GM12878 (cell line): Measurements from ENCODE around the gene SLC35E2B. TPM values are rescaled to one million over a fixed set of nuclear protein-coding genes. Genes with fewer than 3 reads are reported as not detected.
"Not testable (repeated sequence)": the region's sequence is repeated elsewhere in the genome, so short reads cannot be mapped to it uniquely, and the experiment has no call there.

ENCODE experiments used
- ATAC-seq: fragments of 200-7000 bp; cut with Tn5 transposase; 3 replicates; pipeline ENCODE4 v1.9.1; 2020; ENCODE audit warnings: mild to moderate bottlenecking, moderate library complexity
- BruUV-seq: library from RNA; stranded (reverse); fragments of 400-500 nt; replicated peaks from 2 replicates; lab custom pipeline; 2021; lab: Mats Ljungman, UMichigan
- CTCF ChIA-PET: fragments of 300-600 bp; sonication (Branson Sonifier 250); formaldehyde crosslinking; extraction: SDS; loops from one replicate; lab custom pipeline; 2021; ENCODE audit warnings: inconsistent platforms; lab: Yijun Ruan, JAX
- POLR2A ChIA-PET: fragments of 350-600 bp; formaldehyde crosslinking; extraction: SDS; loops from one replicate; lab custom pipeline; 2021; ENCODE audit warnings: inconsistent platforms; lab: Charles Lee
- RAD21 ChIA-PET: fragments of 300-600 bp; sonication (Branson Sonifier 250); formaldehyde crosslinking; loops from one replicate; lab custom pipeline; 2023; ENCODE audit warnings: antibody characterized with exemption; ENCODE audit not compliant: unreplicated experiment; lab: Charles Lee
- SMC1A ChIA-PET: fragments of 300-600 bp; sonication (Branson Sonifier 250); formaldehyde crosslinking; loops from one replicate; lab custom pipeline; 2023; ENCODE audit not compliant: unreplicated experiment, uncharacterized antibody; lab: Charles Lee
- DNase-seq: peaks from one replicate; pipeline ENCODE4 v3.0.0-alpha.2; 2011; ENCODE audit warnings: low read depth, low spot score
- FAIRE-seq: peaks from 3 replicates; lab custom pipeline; 2011; peaks lifted over from hg19 to GRCh38; lab: Jason Lieb, UNC
- H2AFZ ChIP-seq: 2 replicates; pipeline ENCODE4 v1.6.0; 2011; ENCODE audit warnings: low read depth, low read length, control low read depth; ENCODE audit not compliant: control insufficient read depth
- H3K27ac ChIP-seq: 2 replicates; pipeline ENCODE4 v1.5.1; 2011; ENCODE audit warnings: control low read depth; ENCODE audit not compliant: control insufficient read depth, insufficient read depth
- H3K27me3 ChIP-seq, 2 experiments: replicated peaks in 1 of 2; 2 replicates each; pipeline versions ENCODE4 v1.6.0 to v1.6.1; 2011; ENCODE audit warnings: low read length in 1 of 2; ENCODE audit not compliant: control insufficient read depth in 2 of 2, insufficient read depth in 2 of 2
- H3K36me3 ChIP-seq, 2 experiments: 2 replicates each; pipeline ENCODE4 v1.5.1; 2011; ENCODE audit warnings: low read length in 1 of 2; ENCODE audit not compliant: control insufficient read depth in 2 of 2, insufficient read depth in 2 of 2
- H3K4me1 ChIP-seq: 2 replicates; pipeline ENCODE4 v1.6.1; 2011; ENCODE audit warnings: mild to moderate bottlenecking, low read length, moderate library complexity, mixed read lengths; ENCODE audit not compliant: control insufficient read depth, insufficient read depth
- H3K4me2 ChIP-seq: 2 replicates; pipeline ENCODE4 v1.6.0; 2011; ENCODE audit warnings: control low read depth; ENCODE audit not compliant: control insufficient read depth, insufficient read depth
- H3K4me3 ChIP-seq: fragments of 200-600 bp; sonication (generic); 2 replicates; pipeline ENCODE4 v1.5.1; 2016
- H3K79me2 ChIP-seq: 2 replicates; pipeline ENCODE4 v1.6.0; 2011; ENCODE audit warnings: low read length; ENCODE audit not compliant: control insufficient read depth, insufficient read depth
- H3K9ac ChIP-seq: 2 replicates; pipeline ENCODE4 v1.8.0; 2011; ENCODE audit warnings: low read length, control low read depth, mixed read lengths; ENCODE audit not compliant: control insufficient read depth, insufficient read depth
- H3K9me3 ChIP-seq: replicated peaks from 3 replicates; pipeline ENCODE4 v1.5.1; 2011; ENCODE audit warnings: mild to moderate bottlenecking, low read length; ENCODE audit not compliant: control insufficient read depth, insufficient read depth
- H4K20me1 ChIP-seq: 2 replicates; pipeline ENCODE4 v1.6.0; 2011; ENCODE audit not compliant: control insufficient read depth, insufficient read depth
- ASH2L ChIP-seq: fragments of 300-600, 200-600 bp; sonication (generic); IDR thresholded peaks from 2 replicates; pipeline ENCODE4 v1.6.1; 2017; ENCODE audit warnings: low read depth, mild to moderate bottlenecking, borderline replicate concordance
- FOXK2 ChIP-seq: fragments of 450-650 bp; IDR thresholded peaks from 2 replicates; pipeline ENCODE4 v1.6.1; 2017; ENCODE audit warnings: mild to moderate bottlenecking, moderate library complexity
- SIX5 ChIP-seq: IDR thresholded peaks from 2 replicates; pipeline ENCODE4 v1.6.1; 2011; ENCODE audit warnings: mild to moderate bottlenecking, low read depth, low read length, moderate library complexity; ENCODE audit not compliant: severe bottlenecking
- STAT1 ChIP-seq: fragments of 450-650 bp; conservative IDR thresholded peaks from 2 replicates; pipeline ENCODE4 v1.6.1; 2014; ENCODE audit warnings: antibody characterized with exemption, mild to moderate bottlenecking
- TAF1 ChIP-seq: IDR thresholded peaks from 2 replicates; pipeline ENCODE4 v1.6.1; 2011; ENCODE audit warnings: mild to moderate bottlenecking, low read depth, low read length, borderline replicate concordance
- WGBS: methylation state at CpG from one replicate; pipeline ENCODE4 v1.1.6; 2016; ENCODE audit warnings: low lambda C conversion rate; ENCODE audit not compliant: insufficient replicate concordance, insufficient coverage; ENCODE audit errors: missing lambda C conversion rate; 5-methylcytosine and 5-hydroxymethylcytosine counted together
- in situ Hi-C: fragments of 300-500 bp; cut with MboI; formaldehyde crosslinking; loops from 9 replicates; pipeline ENCODE4 v1.14.3; 2018; ENCODE audit warnings: mixed read lengths
- intact Hi-C: fragments of 100-400 bp; cut with micrococcal nuclease; formaldehyde crosslinking; loops from one replicate; pipeline ENCODE4 v1.14.2; 2022; ENCODE audit not compliant: unreplicated experiment
- polyA plus RNA-seq, 11 experiments: library from polyadenylated mRNA; depleted of rRNA in 4 of 11; unstranded in 6 of 11; stranded (reverse) in 5 of 11; fragments of >200 nt; fragmentation: Nextera tagmentation in 4 of 11; fragmentation: Illumina TruSeq in 1 of 11; extraction: Ambion mirVana in 4 of 11; extraction: Trizol in 1 of 11; gene quantifications; 1 replicate in 1 of 11; 2 replicates in 10 of 11; pipeline versions ENCODE4 v1.2.1 to v1.2.3, GENCODE V29; 2011 to 2016; ENCODE audit warnings: inconsistent platforms in 2 of 11, missing spikeins in 2 of 11, low read depth in 1 of 11
- total RNA-seq, 4 experiments: library from RNA; depleted of rRNA in 3 of 4; stranded (reverse); fragments of >200 nt in 3 of 4; fragmentation: Illumina TruSeq in 1 of 4; extraction: Trizol in 1 of 4; gene quantifications; 2 replicates each; pipeline versions ENCODE4 v1.2.1 to v1.2.3, GENCODE V29; 2013 to 2021
- TF ChIP-seq, protein P1 (sequence below): fragments of 450-650 bp; IDR thresholded peaks from 2 replicates; pipeline ENCODE4 v1.6.1; 2018; ENCODE audit warnings: borderline replicate concordance, mild to moderate bottlenecking; ENCODE audit not compliant: partially characterized antibody
- TF ChIP-seq, protein P2 (sequence below): fragments of 450-650 bp; IDR thresholded peaks from 2 replicates; pipeline ENCODE4 v1.6.1; 2017; ENCODE audit warnings: low read depth, mild to moderate bottlenecking, moderate library complexity

Gene SLC35E2B
- total and polyA plus RNA-seq, 10 of the 15 experiments (the other 5 are each of a cell fraction or from before 2014, with no cell fraction given), result 2.6 to 36.7 (median 18.6) TPM

- H3K36me3 ChIP-seq, H3K9me3 ChIP-seq, intact Hi-C loops, POLR2A ChIA-PET, in situ Hi-C loops, FAIRE-seq, H3K4me2 ChIP-seq, H3K79me2 ChIP-seq, CTCF ChIA-PET, BruUV-seq, SMC1A ChIA-PET, ATAC-seq, DNase-seq, H3K27me3 ChIP-seq, H4K20me1 ChIP-seq, RAD21 ChIA-PET, H2AFZ ChIP-seq, H3K9ac ChIP-seq, H3K4me3 ChIP-seq, H3K27ac ChIP-seq, H3K4me1 ChIP-seq: not testable (repeated sequence)
- WGBS, result 95% methylated on average over 9 of the region's 9 CpGs
Observed at GRCh38 chr1:1662392-1662791, 30.2 kb downstream of the SLC35E2B start.

- BruUV-seq, in situ Hi-C loops, CTCF ChIA-PET, H3K27me3 ChIP-seq, H3K79me2 ChIP-seq, RAD21 ChIA-PET, H3K4me1 ChIP-seq, H3K9me3 ChIP-seq, H4K20me1 ChIP-seq, POLR2A ChIA-PET: not testable (repeated sequence)
- Histone ChIP-seq H3K9ac (peak within 1 kb of the TSS; percentile 89), H2AFZ (peak within 1 kb of the TSS; percentile 90), H3K36me3 (peaks cover 1 to 13% of the 10 kb centered on the region in 2 experiments; a peak in 3 of 4 replicates), H3K27ac (peak within 1 kb of the TSS; percentile 96), H3K4me3 (peak within 1 kb of the TSS; percentile 68), H3K4me2 (peak within 1 kb of the TSS; percentile 74; the same call in 1 of the 2 replicates)
- FAIRE-seq, result peak; percentile 98
- DNase-seq, result peak; percentile 87
- intact Hi-C loops, result loop anchor here (5.0 kb wide), 1 partner anchor 63 kb away; the partner anchor contains the start of gene CDK11A
- ATAC-seq, result peak; percentile 94
- SMC1A ChIA-PET, result interaction anchor here (0.6 kb wide), 1 partner anchor 42 kb away, joined by 3 read pairs; no protein-coding TSS in a partner anchor
- under 1% methylated on average over 54 of the region's 96 CpGs for WGBS
- TF ChIP-seq TAF1, result peak; percentile 45; the same call in 1 of the 2 replicates
- 0 out of 2 replicates have a peak, but pooled peaks have one; percentile 41 for TF ChIP-seq STAT1
- peak; percentile 53 for TF ChIP-seq SIX5
- TF ChIP-seq, protein P1, sequence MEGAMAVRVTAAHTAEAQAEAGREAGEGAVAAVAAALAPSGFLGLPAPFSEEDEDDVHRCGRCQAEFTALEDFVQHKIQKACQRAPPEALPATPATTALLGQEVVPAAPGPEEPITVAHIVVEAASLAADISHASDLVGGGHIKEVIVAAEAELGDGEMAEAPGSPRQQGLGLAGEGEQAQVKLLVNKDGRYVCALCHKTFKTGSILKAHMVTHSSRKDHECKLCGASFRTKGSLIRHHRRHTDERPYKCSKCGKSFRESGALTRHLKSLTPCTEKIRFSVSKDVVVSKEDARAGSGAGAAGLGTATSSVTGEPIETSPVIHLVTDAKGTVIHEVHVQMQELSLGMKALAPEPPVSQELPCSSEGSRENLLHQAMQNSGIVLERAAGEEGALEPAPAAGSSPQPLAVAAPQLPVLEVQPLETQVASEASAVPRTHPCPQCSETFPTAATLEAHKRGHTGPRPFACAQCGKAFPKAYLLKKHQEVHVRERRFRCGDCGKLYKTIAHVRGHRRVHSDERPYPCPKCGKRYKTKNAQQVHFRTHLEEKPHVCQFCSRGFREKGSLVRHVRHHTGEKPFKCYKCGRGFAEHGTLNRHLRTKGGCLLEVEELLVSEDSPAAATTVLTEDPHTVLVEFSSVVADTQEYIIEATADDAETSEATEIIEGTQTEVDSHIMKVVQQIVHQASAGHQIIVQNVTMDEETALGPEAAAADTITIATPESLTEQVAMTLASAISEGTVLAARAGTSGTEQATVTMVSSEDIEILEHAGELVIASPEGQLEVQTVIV, result peak; percentile 94
- TF ChIP-seq ASH2L, result peak; percentile 92; the same call in 1 of the 2 replicates
- TF ChIP-seq, protein P2, sequence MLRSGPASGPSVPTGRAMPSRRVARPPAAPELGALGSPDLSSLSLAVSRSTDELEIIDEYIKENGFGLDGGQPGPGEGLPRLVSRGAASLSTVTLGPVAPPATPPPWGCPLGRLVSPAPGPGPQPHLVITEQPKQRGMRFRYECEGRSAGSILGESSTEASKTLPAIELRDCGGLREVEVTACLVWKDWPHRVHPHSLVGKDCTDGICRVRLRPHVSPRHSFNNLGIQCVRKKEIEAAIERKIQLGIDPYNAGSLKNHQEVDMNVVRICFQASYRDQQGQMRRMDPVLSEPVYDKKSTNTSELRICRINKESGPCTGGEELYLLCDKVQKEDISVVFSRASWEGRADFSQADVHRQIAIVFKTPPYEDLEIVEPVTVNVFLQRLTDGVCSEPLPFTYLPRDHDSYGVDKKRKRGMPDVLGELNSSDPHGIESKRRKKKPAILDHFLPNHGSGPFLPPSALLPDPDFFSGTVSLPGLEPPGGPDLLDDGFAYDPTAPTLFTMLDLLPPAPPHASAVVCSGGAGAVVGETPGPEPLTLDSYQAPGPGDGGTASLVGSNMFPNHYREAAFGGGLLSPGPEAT, result peak; percentile 97
- TF ChIP-seq FOXK2, result peak; percentile 77
Observed at GRCh38 chr1:1658583-1659549, 33.7 kb downstream of the SLC35E2B start, which contains the start of gene CDK11B. Gene CDK11B, minus strand, starts transcription at chr1:1659004. Its CDS starts 1,519 bp downstream, at chr1:1657485.
